Activated CD4-positive, alpha-beta memory T cell treated with anti-CD3 and anti-CD28 coated beads, Interleukin-2, amount 10 ng/mL, durations not matched to agents 7 days and 5 days (primary cell): ENCODE results near the gene NOP14. TPM values are rescaled to one million over a fixed set of nuclear protein-coding genes. Genes with fewer than 3 reads are reported as not detected.
"Not testable (repeated sequence)": the region's sequence is repeated elsewhere in the genome, so short reads cannot be mapped to it uniquely, and the experiment has no call there.

Experiments
- CTCF ChIA-PET: fragments of 350-600 bp; sonication (Branson Sonifier 250); formaldehyde crosslinking; loops from one replicate; lab custom pipeline; 2021; ENCODE audit warnings: antibody characterized with exemption, inconsistent platforms; lab: Charles Lee
- POLR2A ChIA-PET: fragments of 350-600 bp; sonication (Branson Sonifier 250); formaldehyde crosslinking; loops from one replicate; lab custom pipeline; 2021; ENCODE audit warnings: antibody characterized with exemption; lab: Charles Lee
- DNase-seq: peaks from one replicate; pipeline ENCODE4 v3.0.0-alpha.2; 2020
- H3K27ac Mint-ChIP-seq: one replicate; pipeline ENCODE4 v1.8.0; 2021; ENCODE audit warnings: mild to moderate bottlenecking, mixed read lengths
- H3K27me3 Mint-ChIP-seq: one replicate; pipeline ENCODE4 v1.8.0; 2021; ENCODE audit warnings: mixed read lengths
- H3K36me3 Mint-ChIP-seq: one replicate; pipeline ENCODE4 v1.8.0; 2021; ENCODE audit warnings: low read depth, mixed read lengths
- H3K4me1 Mint-ChIP-seq: one replicate; pipeline ENCODE4 v1.8.0; 2021; ENCODE audit warnings: mixed read lengths
- H3K4me3 Mint-ChIP-seq: one replicate; pipeline ENCODE4 v1.8.0; 2021; ENCODE audit warnings: mild to moderate bottlenecking, mixed read lengths
- H3K9me3 Mint-ChIP-seq: one replicate; pipeline ENCODE4 v1.8.0; 2021; ENCODE audit warnings: mixed read lengths
- total RNA-seq, 2 experiments: library from RNA; stranded (reverse); gene quantifications; one replicate each; pipeline ENCODE4 v1.2.3, GENCODE V29; 2021

The NOP14 gene
- total RNA-seq, 2 experiments from 2014 or later = 34.1 to 38.7 TPM

- H3K9me3 Mint-ChIP-seq = no peaks in the 10 kb centered on the region
- peaks cover 64% of the 10 kb centered on the region for H3K4me1 Mint-ChIP-seq
These were observed 24.3 kb downstream of the NOP14 start for GRCh38 chr4:2938906-2939305.

GRCh38 chr4:2938411-2938810, 24.8 kb downstream of the NOP14 start:
- CTCF ChIA-PET = interaction anchor here (1.1 to 5.3 kb wide), 2 partner anchors 15 to 174 kb away, joined by 3 to 64 read pairs; no protein-coding TSS in a partner anchor
- peaks cover 62% of the 10 kb centered on the region for H3K4me1 Mint-ChIP-seq
- POLR2A ChIA-PET = interaction anchor here (4.7 to 5.7 kb wide), 2 partner anchors 10 to 15 kb away, joined by 41 to 95 read pairs; no protein-coding TSS in a partner anchor
- H3K36me3 Mint-ChIP-seq = peaks cover 72% of the 10 kb centered on the region
- not testable (repeated sequence) for H3K27me3 Mint-ChIP-seq, H3K4me3 Mint-ChIP-seq, H3K9me3 Mint-ChIP-seq, DNase-seq
- H3K27ac Mint-ChIP-seq = peak overlapping the region; percentile 98

More at GRCh38 chr4:2938906-2939305, 24.3 kb downstream of the NOP14 start:
- H3K27ac Mint-ChIP-seq = peak overlapping the region; percentile 68
- ChIA-PET CTCF (interaction anchor here (5.3 kb wide), 1 partner anchor 15 kb away, joined by 64 read pairs; no protein-coding TSS in a partner anchor), POLR2A (interaction anchor here (4.7 to 5.7 kb wide), 2 partner anchors 10 to 15 kb away, joined by 41 to 95 read pairs; no protein-coding TSS in a partner anchor)
- peaks cover 76% of the 10 kb centered on the region for H3K36me3 Mint-ChIP-seq
- H3K4me3 Mint-ChIP-seq = no peak overlapping the region
- DNase-seq = no peak
- H3K27me3 Mint-ChIP-seq = no peaks in the 10 kb centered on the region

DNA sequence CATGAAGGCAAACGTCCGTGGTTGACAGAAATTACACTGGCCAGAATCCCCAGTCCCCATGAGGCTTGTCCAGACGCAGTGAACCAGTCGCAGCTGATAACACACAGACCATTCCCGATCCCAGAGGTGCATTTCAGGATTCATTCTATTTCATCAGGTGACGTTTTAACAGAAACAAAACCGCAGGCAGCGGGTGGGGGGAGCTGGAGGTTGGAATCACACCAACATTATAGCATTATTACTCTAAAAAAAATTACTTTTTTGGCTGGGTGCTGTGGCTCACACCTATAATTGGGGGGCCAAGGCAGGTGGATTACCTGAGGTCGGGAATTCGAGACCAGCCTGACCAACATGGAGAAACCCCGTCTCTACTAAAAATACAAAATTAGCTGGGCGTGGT, 25.2 kb downstream of the NOP14 start:
- H3K27ac Mint-ChIP-seq = peak overlapping the region; percentile 98
- H3K4me1 Mint-ChIP-seq = peaks cover 63% of the 10 kb centered on the region
- POLR2A ChIA-PET = interaction anchor here (3.6 to 5.7 kb wide), 4 partner anchors 10 to 191 kb away, joined by 25 to 95 read pairs (median 58); partner anchors contain the start of genes GRK4 and NOP14
- no peaks in the 10 kb centered on the region for H3K9me3 Mint-ChIP-seq
- no peak for DNase-seq
- peaks cover 74% of the 10 kb centered on the region for H3K36me3 Mint-ChIP-seq
- CTCF ChIA-PET = interaction anchor here (1.1 to 5.3 kb wide), 2 partner anchors 16 to 174 kb away, joined by 3 to 64 read pairs; no protein-coding TSS in a partner anchor
- no peak overlapping the region for H3K4me3 Mint-ChIP-seq
- no peaks in the 10 kb centered on the region for H3K27me3 Mint-ChIP-seq

- peak; percentile 46 for DNase-seq
- Mint-ChIP-seq H3K27me3 (no peaks in the 10 kb centered on the region), H3K4me1 (peaks cover 61% of the 10 kb centered on the region), H3K36me3 (peaks cover 69% of the 10 kb centered on the region), H3K27ac (peak overlapping the region; percentile 98), H3K9me3 (no peaks in the 10 kb centered on the region), H3K4me3 (peak overlapping the region; percentile 88)
- CTCF ChIA-PET = interaction anchor here (0.6 to 5.3 kb wide), 6 partner anchors 12 to 173 kb away, joined by 3 to 64 read pairs (median 6); no protein-coding TSS in a partner anchor
- POLR2A ChIA-PET = interaction anchor here (0.8 to 5.7 kb wide), 13 partner anchors 11 to 695 kb away, joined by 3 to 95 read pairs (median 25); partner anchors contain the start of genes ADD1, GRK4, HAUS3 and NOP14
These were observed 25.9 kb downstream of the NOP14 start for GRCh38 chr4:2937146-2937857.

- peak; percentile 78 for DNase-seq
- Mint-ChIP-seq H3K4me1 (peaks cover 63% of the 10 kb centered on the region), H3K4me3 (peak overlapping the region; percentile 88), H3K9me3 (no peaks in the 10 kb centered on the region), H3K27ac (peak overlapping the region; percentile 98), H3K36me3 (peaks cover 70% of the 10 kb centered on the region), H3K27me3 (no peaks in the 10 kb centered on the region)
- ChIA-PET POLR2A (interaction anchor here (0.8 to 5.7 kb wide), 18 partner anchors 8 to 695 kb away, joined by 3 to 95 read pairs (median 24); partner anchors contain the start of genes ADD1, GRK4, HAUS3 and NOP14), CTCF (interaction anchor here (0.6 to 5.3 kb wide), 8 partner anchors 13 to 173 kb away, joined by 3 to 64 read pairs (median 6); partner anchors contain the start of genes GRK4 and NOP14)
These were observed 26.4 kb downstream of the NOP14 start for GRCh38 chr4:2936773-2937145.

- CTCF ChIA-PET = interaction anchor here (1.0 to 5.3 kb wide), 14 partner anchors 11 to 176 kb away, joined by 3 to 64 read pairs (median 4); partner anchors contain the start of genes GRK4 and NOP14
- Mint-ChIP-seq H3K36me3 (peaks cover 68% of the 10 kb centered on the region), H3K4me3 (peak overlapping the region; percentile 88), H3K9me3 (no peaks in the 10 kb centered on the region), H3K4me1 (peaks cover 65% of the 10 kb centered on the region), H3K27ac (peak overlapping the region; percentile 98), H3K27me3 (no peaks in the 10 kb centered on the region)
- POLR2A ChIA-PET = interaction anchor here (0.7 to 5.7 kb wide), 40 partner anchors 8 to 1066 kb away, joined by 3 to 95 read pairs (median 5); partner anchors contain the start of genes ADD1, GRK4, NOP14 and RNF4
- peak; percentile 83 for DNase-seq
These were observed 27.2 kb downstream of the NOP14 start for GRCh38 chr4:2935762-2936743.

- POLR2A ChIA-PET = interaction anchor here (0.7 to 5.7 kb wide), 39 partner anchors 7 to 1065 kb away, joined by 3 to 95 read pairs (median 5); partner anchors contain the start of genes ADD1, GRK4, NOP14 and RNF4
- Mint-ChIP-seq H3K27ac (peak overlapping the region; percentile 98), H3K27me3 (no peaks in the 10 kb centered on the region), H3K4me3 (peak overlapping the region; percentile 88), H3K4me1 (peaks cover 63% of the 10 kb centered on the region), H3K36me3 (peaks cover 65% of the 10 kb centered on the region), H3K9me3 (no peaks in the 10 kb centered on the region)
- CTCF ChIA-PET = interaction anchor here (1.0 to 5.3 kb wide), 12 partner anchors 10 to 175 kb away, joined by 3 to 64 read pairs (median 4); partner anchors contain the start of genes GRK4 and NOP14
- peak; percentile 96 for DNase-seq
These were observed 28.1 kb downstream of the NOP14 start for GRCh38 chr4:2934813-2935761.

DNA sequence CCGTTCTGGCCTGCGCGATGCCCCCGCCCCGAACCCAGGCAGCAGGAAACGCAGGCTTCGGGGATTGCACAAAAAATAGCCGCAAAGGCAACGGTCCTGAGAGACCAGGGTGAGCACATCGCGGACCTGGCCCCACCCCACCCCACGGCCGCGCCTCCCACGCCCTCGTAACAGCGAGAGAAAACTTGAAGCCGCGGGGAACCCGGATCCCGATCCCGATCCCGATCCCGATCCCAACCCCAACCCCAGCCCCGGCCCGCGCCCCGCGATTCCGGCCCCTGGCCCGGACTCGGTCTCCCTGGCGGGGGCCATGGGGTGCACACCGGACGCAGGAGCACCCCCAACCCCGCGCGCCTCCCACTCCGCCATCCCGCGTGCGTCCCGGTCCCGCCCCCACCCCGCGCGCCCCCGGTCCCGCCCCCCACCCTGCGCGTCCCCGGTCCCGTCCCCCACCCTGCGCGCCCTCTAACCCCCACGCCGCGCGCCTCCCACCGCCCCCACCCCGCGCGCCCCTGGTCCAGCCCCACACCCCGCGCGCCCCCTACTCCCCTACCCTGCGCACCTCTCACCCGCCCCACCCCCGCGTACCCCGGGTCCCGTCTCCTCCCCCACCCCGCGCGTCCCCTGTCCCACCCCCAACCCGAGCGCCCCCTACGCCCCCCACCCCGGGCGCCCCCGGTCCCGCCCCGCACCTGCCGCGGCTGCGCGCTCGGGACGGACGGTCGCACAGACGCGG, 29.0 kb downstream of the NOP14 start:
- Mint-ChIP-seq H3K27me3 (no peaks in the 10 kb centered on the region), H3K4me3 (peak overlapping the region; percentile 96), H3K4me1 (peaks cover 57% of the 10 kb centered on the region), H3K27ac (peak overlapping the region; percentile 59), H3K36me3 (peaks cover 63% of the 10 kb centered on the region), H3K9me3 (no peaks in the 10 kb centered on the region)
- CTCF ChIA-PET = interaction anchor here (5.3 kb wide), 1 partner anchor 19 kb away, joined by 64 read pairs; no protein-coding TSS in a partner anchor
- POLR2A ChIA-PET = interaction anchor here (1.1 to 5.7 kb wide), 15 partner anchors 10 to 522 kb away, joined by 4 to 95 read pairs (median 25); partner anchors contain the start of genes ADD1, GRK4, NOP14 and RNF4
- DNase-seq = peak; percentile 51

DNA sequence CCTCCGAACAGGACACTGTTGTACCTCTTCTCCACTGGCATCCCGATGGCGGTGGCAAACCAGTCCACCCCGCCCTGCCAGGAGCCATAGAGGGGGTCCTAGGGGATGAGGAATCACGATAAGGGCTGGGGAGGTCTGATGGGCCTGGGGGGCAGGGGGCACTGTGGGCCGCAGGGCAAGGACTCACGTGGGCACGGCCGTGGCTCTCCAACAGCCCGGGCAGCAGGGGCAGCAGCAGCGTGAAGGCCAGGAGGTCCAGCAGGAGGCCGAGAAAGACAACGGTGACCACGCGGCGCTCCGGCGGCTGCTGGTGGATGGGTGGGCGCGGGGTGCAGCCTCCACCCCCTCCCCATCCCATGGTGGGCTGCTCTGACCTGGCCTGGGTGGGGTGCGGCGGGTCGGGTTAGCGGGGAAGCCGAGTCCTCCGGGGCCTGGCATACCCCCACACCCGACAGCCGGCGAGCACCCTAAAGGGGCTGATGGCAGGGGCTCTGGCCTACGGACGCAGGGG, 29.6 kb downstream of the NOP14 start:
- peak overlapping the region; percentile 96 for H3K4me3 Mint-ChIP-seq
- peak overlapping the region; percentile 99 for H3K27ac Mint-ChIP-seq
- no peaks in the 10 kb centered on the region for H3K9me3 Mint-ChIP-seq
- peaks cover 63% of the 10 kb centered on the region for H3K36me3 Mint-ChIP-seq
- no peaks in the 10 kb centered on the region for H3K27me3 Mint-ChIP-seq
- peaks cover 51% of the 10 kb centered on the region for H3K4me1 Mint-ChIP-seq
- ChIA-PET CTCF (interaction anchor here (1.2 kb wide), 1 partner anchor 170 kb away, joined by 3 read pairs; no protein-coding TSS in a partner anchor), POLR2A (interaction anchor here (1.5 to 1.7 kb wide), 2 partner anchors 21 to 22 kb away, joined by 3 to 10 read pairs; no protein-coding TSS in a partner anchor)
- no peak for DNase-seq

- Mint-ChIP-seq H3K4me3 (peak overlapping the region; percentile 96), H3K27ac (peak overlapping the region; percentile 99), H3K27me3 (no peaks in the 10 kb centered on the region), H3K4me1 (peaks cover 50% of the 10 kb centered on the region), H3K36me3 (peaks cover 63% of the 10 kb centered on the region), H3K9me3 (no peaks in the 10 kb centered on the region)
- DNase-seq = peak; percentile 55
- ChIA-PET POLR2A (interaction anchor here (1.1 to 2.0 kb wide), 5 partner anchors 9 to 55 kb away, joined by 3 to 10 read pairs (median 4); no protein-coding TSS in a partner anchor), CTCF (interaction anchor here (1.2 kb wide), 1 partner anchor 169 kb away, joined by 3 read pairs; no protein-coding TSS in a partner anchor)
These were observed 30.1 kb downstream of the NOP14 start for GRCh38 chr4:2932951-2933565.
